Breast epithelium (tissue), 4 donors: ENCODE results near the gene CADPS. TPM values are rescaled to one million over a fixed set of nuclear protein-coding genes. Genes with fewer than 3 reads are reported as not detected.
A peak's percentile ranks its signal among the peaks of the same experiment; 100 is the strongest.

ENCODE experiments used
- DNase-seq, 2 donors: peaks; one replicate each; pipeline ENCODE4 v3.0.0-alpha.2; 2019; ENCODE audit warnings: low spot score in 2 of 2
- H3K27ac ChIP-seq, 2 donors: fragments of 200-600 bp; sonication (generic) in 1 of 2; one replicate each; pipeline ENCODE4 v1.5.1; 2016 to 2019; ENCODE audit warnings: mild to moderate bottlenecking in 1 of 2
- H3K27me3 ChIP-seq, 2 donors: fragments of 200-600 bp; sonication (generic) in 1 of 2; one replicate each; pipeline versions ENCODE4 v1.5.1 to v1.6.0; 2017 to 2019; ENCODE audit warnings: control low read depth in 1 of 2, mild to moderate bottlenecking in 1 of 2
- H3K36me3 ChIP-seq: fragments of 200-600 bp; one replicate; pipeline ENCODE4 v1.5.1; 2019
- H3K4me1 ChIP-seq, 2 donors: fragments of 200-600 bp; sonication (generic); one replicate each; pipeline ENCODE4 v1.5.1; 2016 to 2019; ENCODE audit warnings: control low read depth in 1 of 2
- H3K4me3 ChIP-seq, 3 donors: fragments of 200-600 bp; sonication (generic); 1 replicate in 2 of 3; 2 replicates in 1 of 3; pipeline ENCODE4 v1.5.1; 2016 to 2019; ENCODE audit warnings: mild to moderate bottlenecking in 3 of 3, moderate library complexity in 2 of 3
- H3K9me3 ChIP-seq, 2 donors: fragments of 200-600 bp; sonication (generic) in 1 of 2; one replicate each; pipeline ENCODE4 v1.5.1; 2016 to 2019; ENCODE audit warnings: control low read depth in 1 of 2
- CTCF ChIP-seq, 3 donors: fragments of 450-650 bp; IDR thresholded peaks; one replicate each; pipeline ENCODE4 v1.5.1; 2016 to 2017; ENCODE audit warnings: antibody characterized with exemption in 3 of 3, mild to moderate bottlenecking in 3 of 3, moderate library complexity in 3 of 3
- POLR2A ChIP-seq: fragments of 450-650 bp; IDR thresholded peaks from one replicate; pipeline ENCODE4 v1.6.1; 2016; ENCODE audit warnings: antibody characterized with exemption, mild to moderate bottlenecking, moderate library complexity
- POLR2AphosphoS5 ChIP-seq, 3 donors: sonication (generic); formaldehyde crosslinking; IDR thresholded peaks; one replicate each; pipeline ENCODE4 v1.6.1; 2017; ENCODE audit warnings: antibody characterized with exemption in 3 of 3
- intact Hi-C: fragments of 100-400 bp; cut with DNase I; formaldehyde crosslinking; loops from one replicate; pipeline ENCODE4 v1.15.1; 2023; ENCODE audit warnings: low total_unique reads
- total RNA-seq, 3 donors: library from RNA; depleted of rRNA; stranded (reverse); fragments of >200 nt; gene quantifications; one replicate each; pipeline ENCODE4 v1.1.0, GENCODE V29; 2016

CADPS gene
- total RNA-seq, 3 donors from 2014 or later = under 0.01 to 45.8 (median 0.15) TPM

- H3K9me3 ChIP-seq = no peaks in the 10 kb centered on the region
- no peaks in the 10 kb centered on the region for H3K36me3 ChIP-seq
- no peak overlapping the region for H3K27ac ChIP-seq
- no peak for TF ChIP-seq POLR2AphosphoS5 (IDR thresholded peaks at IDR 0.05)
- no peak for TF ChIP-seq CTCF (IDR thresholded peaks at IDR 0.05)
- TF ChIP-seq POLR2A = no peak
- H3K4me3 ChIP-seq = no peak overlapping the region
- intact Hi-C loops = no loop called here
- no peaks in the 10 kb centered on the region for H3K4me1 ChIP-seq
- DNase-seq = no peak
- peaks cover 0 to 18% of the 10 kb centered on the region in 2 donors for H3K27me3 ChIP-seq
Observed at GRCh38 chr3:62669161-62669560, 206.1 kb downstream of the CADPS start.

DNA sequence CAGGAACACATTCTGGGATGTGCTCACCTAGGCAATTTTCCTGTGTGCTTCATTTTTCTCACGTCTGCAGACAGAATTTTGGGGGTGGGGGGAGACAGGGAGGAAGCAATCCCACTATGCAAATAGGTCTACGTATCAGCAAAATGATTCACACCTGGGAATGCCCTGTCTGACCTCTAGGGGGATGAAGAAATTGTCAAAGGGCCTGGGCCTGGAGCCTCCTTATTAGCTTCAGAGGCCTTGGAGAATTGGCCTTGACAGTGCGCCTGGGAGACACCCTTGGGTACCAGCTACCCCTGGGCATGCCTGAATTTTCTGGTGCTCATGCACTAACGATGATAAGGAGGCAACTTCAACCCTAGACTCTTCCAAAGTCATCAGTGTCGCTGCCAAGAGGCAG, 207.5 kb downstream of the CADPS start:
- intact Hi-C loops = no loop called here
- Histone ChIP-seq H3K9me3 (no peaks in the 10 kb centered on the region), H3K36me3 (no peaks in the 10 kb centered on the region), H3K27ac (no peak overlapping the region), H3K4me1 (no peaks in the 10 kb centered on the region), H3K27me3 (peaks cover 0 to 18% of the 10 kb centered on the region in 2 donors), H3K4me3 (no peak overlapping the region)
- TF ChIP-seq POLR2A (no peak), POLR2AphosphoS5 (IDR thresholded peaks at IDR 0.05) (no peak), CTCF (IDR thresholded peaks at IDR 0.05) (no peak)
- no peak for DNase-seq

GRCh38 chr3:62665627-62666437, 209.4 kb downstream of the CADPS start:
- Histone ChIP-seq H3K4me3 (no peak overlapping the region), H3K9me3 (no peaks in the 10 kb centered on the region), H3K27me3 (peaks cover 0 to 18% of the 10 kb centered on the region in 2 donors), H3K4me1 (no peaks in the 10 kb centered on the region), H3K36me3 (no peaks in the 10 kb centered on the region), H3K27ac (no peak overlapping the region)
- no peak for TF ChIP-seq POLR2A
- peak in 2 of 3 donors; percentile 46 to 61 for TF ChIP-seq CTCF (IDR thresholded peaks at IDR 0.05)
- peak; percentile 25 to 57 for DNase-seq
- intact Hi-C loops = no loop called here

- TF ChIP-seq POLR2A = no peak
- no peak for TF ChIP-seq CTCF (IDR thresholded peaks at IDR 0.05)
- TF ChIP-seq POLR2AphosphoS5 (IDR thresholded peaks at IDR 0.05) = no peak
- Histone ChIP-seq H3K4me1 (no peaks in the 10 kb centered on the region), H3K36me3 (no peaks in the 10 kb centered on the region), H3K27ac (no peak overlapping the region), H3K4me3 (no peak overlapping the region), H3K9me3 (no peaks in the 10 kb centered on the region), H3K27me3 (peaks cover 0 to 7% of the 10 kb centered on the region in 2 donors)
- intact Hi-C loops = no loop called here
- DNase-seq = no peak
Observed at GRCh38 chr3:62662677-62663076, 212.5 kb downstream of the CADPS start.

DNA sequence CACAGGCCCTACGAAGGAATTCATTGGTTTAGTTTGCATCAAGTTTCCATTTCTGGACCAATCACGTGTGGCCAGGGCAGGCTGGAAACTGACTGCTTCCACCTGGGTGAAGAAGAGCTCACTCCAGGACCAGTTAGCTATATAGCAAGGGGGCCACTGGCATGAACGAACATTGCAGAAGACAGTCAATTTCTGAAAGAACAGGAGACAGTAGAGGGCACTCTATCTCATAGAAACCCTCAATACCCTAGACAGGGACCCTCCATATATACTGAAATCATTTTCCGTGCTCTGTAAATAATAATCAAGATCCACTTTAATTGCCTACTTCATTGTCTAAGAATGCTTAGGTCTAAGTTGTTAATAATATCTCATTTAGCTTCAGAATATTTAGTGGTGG, 215.6 kb downstream of the CADPS start:
- Histone ChIP-seq H3K4me1 (no peaks in the 10 kb centered on the region), H3K36me3 (no peaks in the 10 kb centered on the region), H3K4me3 (no peak overlapping the region), H3K9me3 (no peaks in the 10 kb centered on the region), H3K27me3 (no peaks in the 10 kb centered on the region), H3K27ac (no peak overlapping the region)
- DNase-seq = no peak
- intact Hi-C loops = no loop called here
- TF ChIP-seq CTCF (IDR thresholded peaks at IDR 0.05) (no peak), POLR2AphosphoS5 (IDR thresholded peaks at IDR 0.05) (no peak)
